CD4-positive, alpha-beta T cell treated with Interleukin-21 for 1 hour (primary cell): ENCODE measurements around the gene TRAPPC11.

Experiments
- DNase-seq: peaks from one replicate; pipeline ENCODE4 v3.0.0-alpha.2; 2020

The TRAPPC11 gene

DNA sequence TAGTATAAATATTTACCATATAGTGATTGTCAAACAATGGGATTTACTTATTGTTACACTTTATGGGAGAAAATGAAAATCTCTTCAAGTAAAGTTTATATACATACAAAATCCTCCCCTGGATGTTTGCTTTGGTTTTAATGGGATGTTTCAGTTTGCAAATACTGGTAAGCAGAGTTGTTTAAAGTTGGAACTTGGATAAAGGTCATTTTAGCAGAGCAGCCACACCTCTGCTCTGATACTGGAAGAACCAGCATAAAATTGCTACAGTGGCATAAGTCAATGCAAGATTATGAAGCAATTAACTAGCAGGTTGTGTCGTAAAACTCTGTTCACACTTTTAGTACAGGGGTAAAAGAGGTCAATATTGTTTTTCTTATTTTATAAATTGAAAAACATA lies 101.2 kb downstream of the TRAPPC11 start:
- DNase-seq: no peak
